T-helper 17 cell (primary cell): ENCODE data around the gene PNCK. TPM values are rescaled to one million over a fixed set of nuclear protein-coding genes. Genes with fewer than 3 reads are reported as not detected.
A peak's percentile ranks its signal among the peaks of the same experiment; 100 is the strongest.

Experiments used
- ATAC-seq: fragments of 150-1000 bp; cut with Tn5 transposase; 2 replicates; pipeline ENCODE4 v1.10.0; 2021; ENCODE audit warnings: mild to moderate bottlenecking, moderate library complexity
- DNase-seq, 3 donors: peaks; one replicate each; pipeline versions ENCODE4 v3.0.0 to v3.0.0-alpha.2; 2020 to 2021
- H3K9me3 ChIP-seq: one replicate; pipeline ENCODE4 v1.7.0; 2013; ENCODE audit warnings: low read length, mild to moderate bottlenecking; ENCODE audit not compliant: control insufficient read depth, poor library complexity, severe bottlenecking
- H3K27ac Mint-ChIP-seq: one replicate; pipeline ENCODE4 v1.8.0; 2022; ENCODE audit warnings: mild to moderate bottlenecking, moderate library complexity, mixed read lengths
- H3K27me3 Mint-ChIP-seq: one replicate; pipeline ENCODE4 v1.8.0; 2022; ENCODE audit warnings: mixed read lengths
- H3K36me3 Mint-ChIP-seq: one replicate; pipeline ENCODE4 v1.8.0; 2022; ENCODE audit warnings: low read depth, mixed read lengths
- H3K4me1 Mint-ChIP-seq: one replicate; pipeline ENCODE4 v1.8.0; 2022; ENCODE audit warnings: mild to moderate bottlenecking, mixed read lengths
- H3K4me3 Mint-ChIP-seq: one replicate; pipeline ENCODE4 v1.8.0; 2022; ENCODE audit warnings: mild to moderate bottlenecking, moderate library complexity, mixed read lengths
- total RNA-seq, 4 donors: library from RNA in 2 of 4; stranded (reverse) in 2 of 4; gene quantifications; one replicate each; pipeline ENCODE4 v1.2.3 and lab custom pipeline; 2022 to 2026

PNCK gene
- total RNA-seq, 2 donors from 2014 or later, result 0.72 TPM; not detected in 1

DNA sequence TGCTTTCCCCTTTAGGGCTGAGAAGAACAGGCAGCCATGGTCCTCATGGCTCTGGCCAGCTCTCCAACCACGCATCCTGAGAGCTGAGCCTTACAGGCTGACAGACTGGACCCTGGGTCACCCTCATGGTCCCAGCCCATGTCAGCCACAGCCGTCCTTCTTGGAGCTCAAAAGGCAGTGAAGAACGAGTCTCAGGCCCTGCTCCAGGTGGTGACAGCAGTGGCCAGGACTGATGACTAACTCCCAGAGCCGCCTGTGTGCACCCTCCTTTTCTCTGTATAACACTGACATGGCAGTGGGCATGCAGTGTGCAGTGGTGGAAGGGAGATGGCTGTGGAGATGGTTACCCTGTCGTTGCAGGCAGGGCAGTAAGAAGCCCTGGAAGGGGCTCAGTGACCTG is 36.9 kb downstream of the PNCK start:
- Mint-ChIP-seq H3K27ac (no peak overlapping the region), H3K36me3 (no peaks in the 10 kb centered on the region), H3K4me3 (no peak overlapping the region), H3K27me3 (peaks cover 14% of the 10 kb centered on the region), H3K4me1 (peaks cover 7% of the 10 kb centered on the region)
- no peak for ATAC-seq
- no peak for DNase-seq
- H3K9me3 ChIP-seq, result no peaks in the 10 kb centered on the region

DNA sequence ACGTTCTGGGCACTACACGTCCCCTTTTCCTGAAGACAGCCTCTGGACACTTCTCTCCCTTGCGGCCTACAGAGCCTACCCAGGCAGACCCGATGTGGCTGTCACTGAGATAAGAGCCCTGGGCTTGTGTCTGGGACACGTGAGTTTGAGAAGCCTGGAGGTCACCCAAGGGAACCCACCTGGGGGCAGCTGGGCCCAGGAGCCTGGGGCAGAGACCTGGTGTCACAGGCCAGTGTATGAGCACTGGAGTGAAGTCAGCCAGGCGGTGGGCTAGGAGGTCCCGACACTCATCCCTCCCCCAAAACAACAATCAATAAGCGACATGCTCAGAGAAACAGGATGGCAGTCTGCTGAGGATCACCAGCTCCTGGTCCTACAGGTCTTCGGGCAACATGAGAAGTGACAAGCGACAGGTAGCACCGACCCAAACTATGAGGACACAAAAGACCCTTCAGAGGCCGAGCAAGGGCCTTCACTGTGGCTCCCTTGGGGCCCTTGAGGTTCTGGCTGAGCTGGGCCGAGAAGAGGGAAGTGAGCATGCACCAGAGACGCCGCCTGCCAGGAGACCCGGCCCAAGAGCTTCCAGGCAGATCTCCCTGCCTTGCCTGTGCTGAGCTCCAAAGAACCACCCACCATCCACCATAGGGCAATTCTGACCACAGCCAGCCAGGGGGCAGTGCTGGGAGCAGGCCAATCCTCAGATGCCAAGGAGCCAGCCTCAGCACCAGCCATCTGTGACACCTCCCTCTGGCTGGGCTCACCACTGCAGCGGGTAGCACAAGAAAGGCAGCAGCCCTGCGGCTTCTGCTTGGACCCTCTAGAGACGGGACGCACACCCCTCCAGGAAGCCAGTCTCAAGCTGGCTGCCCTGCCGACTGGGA is 37.6 kb downstream of the PNCK start:
- DNase-seq, result no peak
- Mint-ChIP-seq H3K4me3 (no peak overlapping the region), H3K36me3 (no peaks in the 10 kb centered on the region), H3K27me3 (peaks cover 11% of the 10 kb centered on the region), H3K27ac (no peak overlapping the region), H3K4me1 (peaks cover 2% of the 10 kb centered on the region)
- peak; percentile 65 for ATAC-seq
- H3K9me3 ChIP-seq, result no peaks in the 10 kb centered on the region

DNA sequence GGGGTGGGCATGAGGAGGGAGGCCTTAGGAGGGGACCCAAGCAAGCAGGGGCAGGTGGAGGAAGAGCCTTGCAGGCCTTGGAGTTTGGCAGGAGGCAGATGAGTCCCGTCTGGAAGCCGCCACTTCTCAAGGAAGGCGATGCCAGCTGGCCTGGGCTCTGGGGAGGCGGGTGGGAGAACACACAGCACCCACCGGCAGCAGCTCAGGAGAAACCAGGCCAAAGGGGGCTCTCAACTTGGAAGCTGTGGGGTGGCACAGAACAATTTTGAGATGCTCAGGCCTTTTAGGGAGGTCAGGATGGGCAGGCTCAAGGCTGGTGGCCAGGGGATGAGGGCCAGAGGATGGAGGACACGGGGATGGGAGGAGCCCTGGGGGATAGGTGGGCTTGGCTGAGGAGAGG is 38.2 kb downstream of the PNCK start:
- no peaks in the 10 kb centered on the region for H3K9me3 ChIP-seq
- DNase-seq, result no peak
- no peak overlapping the region for H3K27ac Mint-ChIP-seq
- no peak overlapping the region for H3K4me3 Mint-ChIP-seq
- H3K36me3 Mint-ChIP-seq, result no peaks in the 10 kb centered on the region
- ATAC-seq, result no peak
- H3K4me1 Mint-ChIP-seq, result no peaks in the 10 kb centered on the region
- peaks cover 5% of the 10 kb centered on the region for H3K27me3 Mint-ChIP-seq

DNA sequence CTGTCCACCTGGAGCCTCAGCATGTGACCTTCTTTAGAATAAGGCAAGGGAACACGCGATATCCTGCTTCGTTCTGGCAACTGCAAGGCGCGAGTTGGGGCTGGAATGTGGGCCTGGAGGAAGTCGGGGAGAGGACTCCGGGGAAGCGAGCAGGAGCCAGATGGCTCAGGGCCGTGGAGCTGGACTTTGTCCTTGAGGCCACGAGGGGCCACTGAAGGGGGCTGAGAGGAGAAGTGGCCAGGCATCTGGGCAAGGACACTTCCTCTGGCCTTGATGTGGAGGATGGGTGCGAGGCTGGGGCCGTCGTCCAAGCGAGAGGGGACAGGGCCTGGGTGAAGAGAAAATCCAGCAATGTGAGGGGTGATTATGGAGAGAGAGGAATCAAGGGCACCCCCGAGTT is 38.8 kb downstream of the PNCK start:
- no peak for ATAC-seq
- Mint-ChIP-seq H3K27me3 (peaks cover 5% of the 10 kb centered on the region), H3K4me3 (no peak overlapping the region), H3K27ac (no peak overlapping the region), H3K36me3 (no peaks in the 10 kb centered on the region), H3K4me1 (no peaks in the 10 kb centered on the region)
- no peak for DNase-seq
- H3K9me3 ChIP-seq, result no peaks in the 10 kb centered on the region

DNA sequence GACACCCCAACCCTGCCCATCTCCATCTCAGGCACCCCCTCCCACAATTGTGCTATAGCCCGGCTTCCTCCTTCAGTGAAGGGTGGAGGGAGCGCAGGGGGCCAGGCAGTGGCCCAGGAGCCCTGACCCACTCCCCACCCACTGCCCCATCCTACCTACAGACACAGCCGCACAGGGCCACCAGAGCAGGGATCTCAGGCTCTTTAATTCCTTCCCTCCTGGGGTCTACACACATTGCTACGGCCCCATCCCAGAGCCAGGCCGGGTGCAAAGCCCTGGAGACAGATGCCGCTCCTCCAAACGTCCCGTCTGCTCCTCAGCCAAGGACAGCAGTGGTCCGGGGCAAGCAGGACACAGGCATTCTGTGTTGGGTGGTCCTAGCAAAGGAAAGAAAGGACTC is 39.4 kb downstream of the PNCK start:
- Mint-ChIP-seq H3K27me3 (peaks cover 5% of the 10 kb centered on the region), H3K4me1 (no peaks in the 10 kb centered on the region), H3K4me3 (no peak overlapping the region), H3K27ac (no peak overlapping the region), H3K36me3 (no peaks in the 10 kb centered on the region)
- ATAC-seq (no peak), DNase-seq (no peak)
- H3K9me3 ChIP-seq, result no peaks in the 10 kb centered on the region

DNA sequence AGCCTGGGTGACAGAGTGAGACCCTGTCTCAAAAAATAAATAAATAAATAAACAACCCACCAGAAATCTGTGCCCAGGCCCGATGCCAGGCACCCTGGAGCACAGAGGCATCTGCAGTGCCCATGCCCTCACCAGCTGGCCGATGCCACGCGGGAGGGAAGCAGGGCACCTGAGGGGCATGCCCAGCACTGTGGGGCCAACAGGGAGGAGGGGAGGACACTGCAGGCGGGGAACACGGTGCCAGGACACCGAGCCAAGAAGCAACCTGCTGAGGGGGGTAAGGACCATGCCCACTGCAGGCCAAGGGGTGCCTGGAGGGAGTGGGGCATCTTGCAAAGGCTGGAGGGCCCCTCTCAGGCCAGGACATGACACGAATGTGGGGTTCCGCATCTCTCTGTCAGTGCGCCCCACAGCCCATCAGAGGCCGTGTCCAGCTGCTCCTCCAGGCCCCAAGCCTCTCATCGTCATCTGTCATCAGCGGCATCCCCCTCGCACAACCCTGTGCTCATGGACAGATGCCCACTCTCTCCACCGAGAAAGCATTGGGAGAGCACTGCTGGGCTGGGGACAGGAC is 39.9 kb downstream of the PNCK start:
- no peak for ATAC-seq
- Mint-ChIP-seq H3K27me3 (peaks cover 5% of the 10 kb centered on the region), H3K4me1 (no peaks in the 10 kb centered on the region), H3K27ac (no peak overlapping the region), H3K4me3 (no peak overlapping the region), H3K36me3 (no peaks in the 10 kb centered on the region)
- no peak for DNase-seq
- no peaks in the 10 kb centered on the region for H3K9me3 ChIP-seq

DNA sequence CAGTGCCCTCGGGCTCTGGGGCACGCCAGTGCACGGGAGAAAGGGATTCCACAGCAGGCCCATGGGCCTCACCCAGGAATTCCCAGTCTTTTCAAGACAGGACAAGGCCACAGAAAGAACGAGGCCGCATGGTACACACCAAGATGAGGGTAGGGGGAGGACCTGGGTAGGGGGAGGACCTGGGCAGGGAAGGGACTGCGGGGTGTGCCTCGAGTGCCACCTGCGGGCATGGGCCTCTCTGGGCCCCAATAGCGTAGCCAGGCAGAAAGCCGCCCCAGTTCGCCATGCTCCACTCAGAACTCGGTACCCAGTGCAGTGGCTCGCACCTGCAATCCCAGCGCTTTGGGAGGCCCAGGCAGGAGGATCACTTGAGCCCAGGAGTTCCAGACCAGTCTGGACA is 40.6 kb downstream of the PNCK start:
- no peaks in the 10 kb centered on the region for H3K9me3 ChIP-seq
- Mint-ChIP-seq H3K36me3 (no peaks in the 10 kb centered on the region), H3K27me3 (peaks cover 5% of the 10 kb centered on the region), H3K4me3 (no peak overlapping the region), H3K27ac (no peak overlapping the region), H3K4me1 (no peaks in the 10 kb centered on the region)
- no peak for DNase-seq
- ATAC-seq, result no peak

DNA sequence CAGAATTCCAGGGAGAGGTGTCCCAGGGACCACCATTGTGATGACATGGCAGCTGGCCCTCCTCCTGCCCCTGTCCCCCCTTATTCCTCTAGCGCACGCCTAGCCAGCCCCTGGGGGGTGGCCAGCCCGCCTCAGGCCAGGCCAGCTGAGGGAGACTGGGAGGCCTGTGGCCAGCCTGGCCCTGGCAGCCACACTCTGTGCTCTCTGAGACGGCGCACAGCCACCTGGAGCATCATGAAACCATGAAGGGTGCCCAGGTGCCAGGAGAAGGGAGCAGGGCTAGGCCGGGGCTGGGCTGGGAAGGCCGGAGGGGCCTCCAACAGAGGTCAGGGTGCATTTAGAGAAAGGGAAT is 41.0 kb downstream of the PNCK start:
- Mint-ChIP-seq H3K27ac (no peak overlapping the region), H3K36me3 (no peaks in the 10 kb centered on the region), H3K27me3 (peaks cover 5% of the 10 kb centered on the region), H3K4me1 (no peaks in the 10 kb centered on the region), H3K4me3 (no peak overlapping the region)
- no peak for ATAC-seq
- no peak for DNase-seq
- H3K9me3 ChIP-seq, result no peaks in the 10 kb centered on the region

DNA sequence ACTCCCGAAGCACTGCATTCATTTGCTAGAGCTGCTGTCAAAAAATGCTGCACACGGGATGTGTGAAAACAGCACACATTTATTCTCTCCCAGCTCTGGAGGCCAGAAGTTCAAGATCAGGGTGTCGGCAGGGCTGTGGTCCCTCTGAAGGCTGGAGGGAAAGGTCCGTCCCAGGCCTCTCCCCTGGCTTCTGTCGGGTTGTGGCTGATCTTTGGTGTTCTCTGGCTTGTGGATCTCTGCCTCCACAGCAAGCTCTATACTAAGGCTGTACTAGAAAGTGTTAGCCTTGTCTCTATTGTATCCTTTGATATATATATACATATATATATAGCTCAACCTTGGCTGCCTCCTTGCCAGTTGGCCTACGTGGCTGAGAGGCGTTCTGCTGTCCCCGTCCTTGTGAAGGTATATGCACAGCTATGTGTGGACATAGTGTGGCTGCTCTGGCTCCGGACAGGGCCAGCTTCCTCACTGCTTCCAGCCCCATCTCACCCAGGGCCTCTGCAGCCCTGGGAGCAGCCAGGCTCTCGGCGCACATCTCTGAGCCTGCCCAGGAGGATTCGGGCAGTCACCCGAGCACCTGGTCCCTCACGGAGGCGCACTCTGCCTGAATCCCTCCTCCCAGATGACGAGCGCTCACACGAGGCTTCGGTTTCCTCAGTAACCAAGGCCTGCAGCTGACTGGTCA is 41.6 kb downstream of the PNCK start:
- no peak for DNase-seq
- Mint-ChIP-seq H3K27me3 (peaks cover 5% of the 10 kb centered on the region), H3K4me1 (no peaks in the 10 kb centered on the region), H3K4me3 (no peak overlapping the region), H3K27ac (no peak overlapping the region), H3K36me3 (no peaks in the 10 kb centered on the region)
- H3K9me3 ChIP-seq, result no peaks in the 10 kb centered on the region
- no peak for ATAC-seq

DNA sequence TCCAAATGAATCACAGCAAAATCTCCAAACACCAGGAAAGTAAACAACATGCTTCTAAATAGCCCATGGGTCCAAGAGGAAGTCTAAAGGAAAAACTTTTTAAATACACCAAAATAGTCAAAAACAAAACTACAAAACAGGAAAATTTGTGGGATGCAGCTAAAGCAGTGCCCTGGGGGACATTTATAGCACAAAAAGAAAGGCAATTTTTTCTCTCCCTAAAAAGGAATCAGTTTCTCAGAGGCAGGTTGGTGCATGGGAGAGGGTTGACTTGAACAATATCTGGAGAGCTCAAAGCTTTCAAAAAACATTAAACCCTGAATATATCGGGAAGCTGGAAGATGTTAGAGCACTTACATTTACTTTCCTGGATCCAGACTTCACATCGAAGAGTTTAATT is 42.3 kb downstream of the PNCK start:
- no peak for DNase-seq
- Mint-ChIP-seq H3K4me1 (no peaks in the 10 kb centered on the region), H3K27me3 (peaks cover 5% of the 10 kb centered on the region), H3K27ac (no peak overlapping the region), H3K36me3 (no peaks in the 10 kb centered on the region), H3K4me3 (no peak overlapping the region)
- ATAC-seq, result no peak
- H3K9me3 ChIP-seq, result no peaks in the 10 kb centered on the region

DNA sequence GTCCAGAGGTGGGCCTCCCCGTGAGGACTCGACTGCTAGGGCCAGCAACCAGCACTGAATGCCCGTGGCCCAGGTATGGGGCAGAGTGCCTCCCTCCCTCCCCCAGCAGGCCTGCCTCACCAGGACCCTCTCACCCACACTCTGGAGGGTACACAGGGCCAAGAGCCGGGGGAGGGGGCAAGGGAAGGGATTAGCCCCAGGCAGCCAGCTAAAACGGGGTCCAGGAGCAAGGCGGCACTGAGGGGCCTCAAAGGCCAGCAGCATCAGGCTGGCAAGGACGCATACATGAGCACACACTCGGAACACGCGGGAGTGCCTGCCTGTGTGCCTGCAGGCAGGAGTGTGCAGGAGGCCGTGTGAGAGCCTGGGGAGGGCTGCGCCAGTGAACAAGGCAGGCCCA is 44.9 kb downstream of the PNCK start:
- Mint-ChIP-seq H3K27ac (no peak overlapping the region), H3K36me3 (no peaks in the 10 kb centered on the region), H3K4me3 (no peak overlapping the region), H3K4me1 (no peaks in the 10 kb centered on the region), H3K27me3 (no peaks in the 10 kb centered on the region)
- no peaks in the 10 kb centered on the region for H3K9me3 ChIP-seq
- ATAC-seq, result no peak
- DNase-seq, result no peak

DNA sequence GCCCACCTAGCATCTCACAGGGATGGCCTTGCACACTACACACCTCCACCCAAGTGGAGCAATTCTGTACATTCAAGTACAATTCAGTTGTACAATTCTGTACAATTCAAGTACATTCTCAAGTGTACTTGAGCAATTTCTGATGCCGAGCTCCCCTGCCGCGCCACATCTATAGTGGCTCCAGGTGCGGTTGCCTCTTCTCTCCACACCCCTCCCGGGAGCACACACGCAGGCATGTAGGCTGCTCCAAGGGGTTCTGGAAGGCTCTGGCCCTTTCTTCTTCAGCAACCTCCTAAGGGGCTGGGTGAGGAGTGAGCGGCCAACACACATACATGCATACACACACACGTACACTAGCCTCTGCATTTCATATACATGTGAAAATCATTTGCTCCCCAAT is 45.5 kb downstream of the PNCK start:
- ATAC-seq, result no peak
- Mint-ChIP-seq H3K4me3 (no peak overlapping the region), H3K27ac (no peak overlapping the region), H3K36me3 (no peaks in the 10 kb centered on the region), H3K27me3 (no peaks in the 10 kb centered on the region), H3K4me1 (no peaks in the 10 kb centered on the region)
- DNase-seq, result no peak
- H3K9me3 ChIP-seq, result no peaks in the 10 kb centered on the region

DNA sequence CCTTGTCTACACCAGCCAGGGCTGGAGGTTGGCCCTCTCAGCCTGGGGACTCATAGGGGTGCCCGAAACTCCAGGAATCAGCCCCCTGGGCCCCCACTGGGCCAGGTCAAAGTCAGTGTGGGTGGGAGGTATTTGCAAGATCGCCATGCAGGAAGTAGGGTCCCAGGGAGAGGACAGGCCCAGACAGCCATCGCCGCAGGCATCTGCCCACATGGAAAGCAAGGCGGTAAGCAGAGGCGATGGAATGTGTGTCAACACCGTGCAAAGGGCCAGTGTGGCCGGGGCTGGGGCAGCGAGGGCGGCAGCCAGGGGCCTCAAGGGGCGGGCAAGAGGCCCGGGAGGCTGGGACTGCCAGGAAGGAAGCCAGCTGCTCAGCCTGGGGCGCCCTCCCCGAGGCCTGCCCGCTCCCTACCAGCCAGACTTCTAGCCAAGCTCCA is 45.9 kb downstream of the PNCK start:
- no peaks in the 10 kb centered on the region for H3K27me3 Mint-ChIP-seq
- no peaks in the 10 kb centered on the region for H3K9me3 ChIP-seq
- no peak overlapping the region for H3K4me3 Mint-ChIP-seq
- H3K36me3 Mint-ChIP-seq, result no peaks in the 10 kb centered on the region
- H3K27ac Mint-ChIP-seq, result no peak overlapping the region
- no peaks in the 10 kb centered on the region for H3K4me1 Mint-ChIP-seq
- DNase-seq (no peak), ATAC-seq (no peak)
